Measurements from ENCODE around the gene MAP4K3.

The MAP4K3 gene

GRCh38 chr2:39436592-39437521 is at the start of gene MAP4K3:
MAP4K3 (minus strand) TSS chr2:39437285; CDS start chr2:39436987, 298 bp downstream.
- in situ Hi-C loops (cut with HindIII; ENCODE audit: low pct_ligation_motif_present, low pct_unique_long_range_greater_than_20kb, low sequenced_read_pairs): no loop called here
- DNase-seq: peak; percentile 97

- in situ Hi-C loops (cut with HindIII; ENCODE audit: low pct_ligation_motif_present, low pct_unique_long_range_greater_than_20kb, low sequenced_read_pairs): no loop called here
- no peak for DNase-seq
Measured at GRCh38 chr2:39486071-39486470, 49.0 kb upstream of the MAP4K3 start.

- no peak for DNase-seq
Measured at GRCh38 chr2:39484620-39485495, 47.8 kb upstream of the MAP4K3 start.

GRCh38 chr2:39484206-39484605 is 47.1 kb upstream of the MAP4K3 start:
- no peak for DNase-seq
- in situ Hi-C loops (cut with HindIII; ENCODE audit: low pct_ligation_motif_present, low pct_unique_long_range_greater_than_20kb, low sequenced_read_pairs): no loop called here

More at GRCh38 chr2:39484620-39485495, 47.8 kb upstream of the MAP4K3 start:
- in situ Hi-C loops (cut with HindIII; ENCODE audit: low pct_ligation_motif_present, low pct_unique_long_range_greater_than_20kb, low sequenced_read_pairs): no loop called here

GRCh38 chr2:39483534-39483933 is 46.4 kb upstream of the MAP4K3 start:
- in situ Hi-C loops (cut with HindIII; ENCODE audit: low pct_ligation_motif_present, low pct_unique_long_range_greater_than_20kb, low sequenced_read_pairs): no loop called here
- no peak for DNase-seq

- in situ Hi-C loops (cut with HindIII; ENCODE audit: low pct_ligation_motif_present, low pct_unique_long_range_greater_than_20kb, low sequenced_read_pairs): no loop called here
- peak; percentile 79 for DNase-seq
Measured at GRCh38 chr2:39481611-39482010, 44.5 kb upstream of the MAP4K3 start.

GRCh38 chr2:39479696-39480095 is 42.6 kb upstream of the MAP4K3 start:
- DNase-seq: no peak
- in situ Hi-C loops (cut with HindIII; ENCODE audit: low pct_ligation_motif_present, low pct_unique_long_range_greater_than_20kb, low sequenced_read_pairs): no loop called here

- in situ Hi-C loops (cut with HindIII; ENCODE audit: low pct_ligation_motif_present, low pct_unique_long_range_greater_than_20kb, low sequenced_read_pairs): no loop called here
- no peak for DNase-seq
Measured at GRCh38 chr2:39479053-39479670, 42.1 kb upstream of the MAP4K3 start.

GRCh38 chr2:39476524-39476923 is 39.4 kb upstream of the MAP4K3 start:
- no peak for DNase-seq
- in situ Hi-C loops (cut with HindIII; ENCODE audit: low pct_ligation_motif_present, low pct_unique_long_range_greater_than_20kb, low sequenced_read_pairs): no loop called here

- in situ Hi-C loops (cut with HindIII; ENCODE audit: low pct_ligation_motif_present, low pct_unique_long_range_greater_than_20kb, low sequenced_read_pairs): no loop called here
- no peak for DNase-seq
Measured at GRCh38 chr2:39475006-39475405, 37.9 kb upstream of the MAP4K3 start.

- in situ Hi-C loops (cut with HindIII; ENCODE audit: low pct_ligation_motif_present, low pct_unique_long_range_greater_than_20kb, low sequenced_read_pairs): no loop called here
- DNase-seq: no peak
Measured at GRCh38 chr2:39470580-39470979, 33.5 kb upstream of the MAP4K3 start.

- in situ Hi-C loops (cut with HindIII; ENCODE audit: low pct_ligation_motif_present, low pct_unique_long_range_greater_than_20kb, low sequenced_read_pairs): no loop called here
- DNase-seq: peak; percentile 82
Measured at GRCh38 chr2:39469807-39470206, 32.7 kb upstream of the MAP4K3 start.

GRCh38 chr2:39468579-39469451 is 31.7 kb upstream of the MAP4K3 start:
- DNase-seq: no peak
- in situ Hi-C loops (cut with HindIII; ENCODE audit: low pct_ligation_motif_present, low pct_unique_long_range_greater_than_20kb, low sequenced_read_pairs): no loop called here

- DNase-seq: no peak
- in situ Hi-C loops (cut with HindIII; ENCODE audit: low pct_ligation_motif_present, low pct_unique_long_range_greater_than_20kb, low sequenced_read_pairs): no loop called here
Measured at GRCh38 chr2:39466311-39466710, 29.2 kb upstream of the MAP4K3 start.

- no peak for DNase-seq
- in situ Hi-C loops (cut with HindIII; ENCODE audit: low pct_ligation_motif_present, low pct_unique_long_range_greater_than_20kb, low sequenced_read_pairs): no loop called here
Measured at GRCh38 chr2:39464864-39465263, 27.8 kb upstream of the MAP4K3 start.

- peak; percentile 24 for DNase-seq
- in situ Hi-C loops (cut with HindIII; ENCODE audit: low pct_ligation_motif_present, low pct_unique_long_range_greater_than_20kb, low sequenced_read_pairs): no loop called here
Measured at GRCh38 chr2:39455826-39456225, 18.7 kb upstream of the MAP4K3 start.

- in situ Hi-C loops (cut with HindIII; ENCODE audit: low pct_ligation_motif_present, low pct_unique_long_range_greater_than_20kb, low sequenced_read_pairs): no loop called here
- no peak for DNase-seq
Measured at GRCh38 chr2:39452396-39452795, 15.3 kb upstream of the MAP4K3 start.

GRCh38 chr2:39451954-39452353 is 14.9 kb upstream of the MAP4K3 start:
- DNase-seq: no peak
- in situ Hi-C loops (cut with HindIII; ENCODE audit: low pct_ligation_motif_present, low pct_unique_long_range_greater_than_20kb, low sequenced_read_pairs): no loop called here

Data from ACHN (cell line).